HCT116 (cell line): ENCODE measurements around the gene ZNF536.

Experiments
- JUND ChIP-seq: IDR thresholded peaks from 2 replicates; pipeline ENCODE4 v1.6.1; 2012
- POLR2A ChIP-seq: IDR thresholded peaks from 2 replicates; pipeline ENCODE4 v1.7.0; 2011; ENCODE audit warnings: borderline replicate concordance; ENCODE audit not compliant: insufficient read depth, insufficient read length; ENCODE audit errors: extremely low read depth

- TF ChIP-seq JUND, result no peak
- TF ChIP-seq POLR2A, result no peak
These were observed 193.5 kb downstream of the ZNF536 start for GRCh38 chr19:30565636-30566035.
